Gastrocnemius medialis (tissue), 4 donors: ENCODE measurements around the gene CDK17.

Experiments
- POLR2A ChIP-seq, 2 donors: fragments of 450-650 bp; IDR thresholded peaks; one replicate each; pipeline ENCODE4 v1.6.1; 2017; ENCODE audit warnings: antibody characterized with exemption in 2 of 2, mild to moderate bottlenecking in 2 of 2, moderate library complexity in 2 of 2
- TF ChIP-seq, protein P1 (sequence below), 5 experiments: fragments of 450-650 bp in 3 of 5; fragments of 200-600 bp in 2 of 5; sonication (generic) in 2 of 5; IDR thresholded peaks in 4 of 5; conservative IDR thresholded peaks in 1 of 5; 1 replicate in 4 of 5; 2 replicates in 1 of 5; pipeline ENCODE4 v1.5.1; 2016 to 2019; ENCODE audit warnings: antibody characterized with exemption in 5 of 5, mild to moderate bottlenecking in 3 of 5, moderate library complexity in 3 of 5

DNA sequence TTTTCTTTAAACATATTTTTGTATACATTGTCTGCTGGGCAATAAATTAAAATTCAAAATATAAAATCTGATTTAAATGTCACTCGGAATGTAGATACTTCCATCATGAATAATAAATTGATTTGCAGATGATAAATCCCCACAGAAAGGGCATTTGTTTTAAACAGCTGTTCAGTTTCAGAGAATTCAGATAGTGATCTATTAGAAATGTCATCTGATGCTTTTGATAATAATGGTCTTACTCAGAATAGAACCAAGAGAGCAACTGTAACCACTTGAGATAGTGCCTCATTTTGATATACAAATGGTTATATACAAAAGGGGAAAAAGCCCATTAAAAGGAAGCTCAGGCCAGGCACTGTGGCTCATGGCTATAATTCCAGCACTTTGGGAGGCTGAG is 43.4 kb downstream of the CDK17 start:
- no peak for TF ChIP-seq POLR2A (IDR thresholded peaks at IDR 0.05)
- TF ChIP-seq, protein P1, sequence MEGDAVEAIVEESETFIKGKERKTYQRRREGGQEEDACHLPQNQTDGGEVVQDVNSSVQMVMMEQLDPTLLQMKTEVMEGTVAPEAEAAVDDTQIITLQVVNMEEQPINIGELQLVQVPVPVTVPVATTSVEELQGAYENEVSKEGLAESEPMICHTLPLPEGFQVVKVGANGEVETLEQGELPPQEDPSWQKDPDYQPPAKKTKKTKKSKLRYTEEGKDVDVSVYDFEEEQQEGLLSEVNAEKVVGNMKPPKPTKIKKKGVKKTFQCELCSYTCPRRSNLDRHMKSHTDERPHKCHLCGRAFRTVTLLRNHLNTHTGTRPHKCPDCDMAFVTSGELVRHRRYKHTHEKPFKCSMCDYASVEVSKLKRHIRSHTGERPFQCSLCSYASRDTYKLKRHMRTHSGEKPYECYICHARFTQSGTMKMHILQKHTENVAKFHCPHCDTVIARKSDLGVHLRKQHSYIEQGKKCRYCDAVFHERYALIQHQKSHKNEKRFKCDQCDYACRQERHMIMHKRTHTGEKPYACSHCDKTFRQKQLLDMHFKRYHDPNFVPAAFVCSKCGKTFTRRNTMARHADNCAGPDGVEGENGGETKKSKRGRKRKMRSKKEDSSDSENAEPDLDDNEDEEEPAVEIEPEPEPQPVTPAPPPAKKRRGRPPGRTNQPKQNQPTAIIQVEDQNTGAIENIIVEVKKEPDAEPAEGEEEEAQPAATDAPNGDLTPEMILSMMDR (IDR thresholded peaks at IDR 0.05 in 4 of 5, conservative IDR thresholded peaks at IDR 0.05 in 1 of 5) = no peak
